GM18508 (cell line): ENCODE measurements around the gene FAM174C.

Experiments used
- ATAC-seq: cut with Tn5 transposase; IDR thresholded peaks from one replicate; pipeline ENCODE4 v1.9.1; 2021; ENCODE audit warnings: moderate number of reproducible peaks; ENCODE audit not compliant: insufficient read depth, unreplicated experiment

The FAM174C gene

GRCh38 chr19:1271528-1272422 is 3.6 kb upstream of the FAM174C start:
- no peak for ATAC-seq

DNA sequence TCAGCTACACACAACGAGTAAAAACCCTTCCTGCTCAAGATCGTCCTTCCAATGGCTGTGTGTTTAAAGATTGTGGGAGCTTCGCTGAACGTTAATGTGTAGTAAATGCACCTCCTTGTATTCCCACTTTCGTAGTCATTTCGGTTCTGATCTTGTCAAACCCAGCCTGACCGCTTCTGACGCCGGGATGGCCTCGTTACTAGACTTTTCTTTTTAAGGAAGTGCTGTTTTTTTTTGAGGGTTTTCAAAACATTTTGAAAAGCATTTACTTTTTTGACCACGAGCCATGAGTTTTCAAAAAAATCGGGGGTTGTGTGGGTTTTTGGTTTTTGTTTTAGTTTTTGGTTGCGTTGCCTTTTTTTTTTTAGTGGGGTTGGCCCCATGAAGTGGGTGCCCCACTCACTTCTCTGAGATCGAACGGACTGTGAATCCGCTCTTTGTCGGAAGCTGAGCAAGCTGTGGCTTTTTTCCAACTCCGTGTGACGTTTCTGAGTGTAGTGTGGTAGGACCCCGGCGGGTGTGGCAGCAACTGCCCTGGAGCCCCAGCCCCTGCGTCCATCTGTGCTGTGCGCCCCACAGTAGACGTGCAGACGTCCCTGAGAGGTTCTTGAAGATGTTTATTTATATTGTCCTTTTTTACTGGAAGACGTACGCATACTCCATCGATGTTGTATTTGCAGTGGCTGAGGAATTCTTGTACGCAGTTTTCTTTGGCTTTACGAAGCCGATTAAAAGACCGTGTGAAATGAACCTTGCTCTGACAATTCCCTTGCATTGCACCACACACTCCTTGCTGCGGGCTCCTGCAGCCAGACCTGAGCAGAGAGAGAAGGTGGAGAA is 2.7 kb upstream of the FAM174C start:
- ATAC-seq: no peak

DNA sequence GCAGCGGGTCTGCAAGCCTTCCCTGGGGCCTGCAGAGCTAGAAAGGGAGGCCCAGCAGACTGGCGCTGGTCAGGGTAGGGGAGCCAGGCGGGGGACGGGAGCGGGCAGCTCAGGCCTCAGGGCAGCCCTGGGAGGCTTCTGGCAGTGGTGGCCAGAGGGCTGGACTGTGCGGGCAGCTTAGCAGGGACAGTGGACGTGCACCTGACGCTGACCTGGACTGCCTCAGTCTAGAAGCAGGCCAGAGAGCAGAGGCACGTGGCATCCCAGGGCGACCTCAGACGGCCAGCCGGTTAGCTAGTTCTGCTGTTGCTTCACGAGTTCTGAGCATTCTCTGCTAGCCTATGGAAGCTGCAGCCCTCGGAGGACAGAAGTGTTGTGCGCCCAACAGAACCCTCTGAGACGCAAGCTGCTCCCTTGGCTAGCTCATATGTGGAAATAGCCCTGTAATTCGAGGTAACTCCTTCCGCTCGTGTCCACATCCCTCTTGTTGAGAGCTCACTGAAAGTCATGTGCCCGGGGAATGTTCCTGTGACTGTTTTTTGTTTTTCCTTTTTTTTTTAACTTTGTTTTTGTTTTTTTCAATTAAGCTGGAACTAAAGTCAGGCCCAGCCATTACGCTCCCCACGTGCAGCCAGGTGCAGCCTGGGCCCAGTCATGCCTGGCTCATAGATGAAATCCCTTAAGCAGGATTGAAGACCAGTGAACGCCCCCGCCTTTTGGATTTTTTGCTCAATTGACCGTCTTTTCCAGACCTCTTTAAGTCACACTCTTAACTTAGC is 1.9 kb upstream of the FAM174C start:
- no peak for ATAC-seq

- no peak for ATAC-seq
Measured at GRCh38 chr19:1274081-1274851, 1.1 kb upstream of the FAM174C start.

- no peak for ATAC-seq
Measured at GRCh38 chr19:1274852-1275259, 474 bp upstream of the FAM174C start.

DNA sequence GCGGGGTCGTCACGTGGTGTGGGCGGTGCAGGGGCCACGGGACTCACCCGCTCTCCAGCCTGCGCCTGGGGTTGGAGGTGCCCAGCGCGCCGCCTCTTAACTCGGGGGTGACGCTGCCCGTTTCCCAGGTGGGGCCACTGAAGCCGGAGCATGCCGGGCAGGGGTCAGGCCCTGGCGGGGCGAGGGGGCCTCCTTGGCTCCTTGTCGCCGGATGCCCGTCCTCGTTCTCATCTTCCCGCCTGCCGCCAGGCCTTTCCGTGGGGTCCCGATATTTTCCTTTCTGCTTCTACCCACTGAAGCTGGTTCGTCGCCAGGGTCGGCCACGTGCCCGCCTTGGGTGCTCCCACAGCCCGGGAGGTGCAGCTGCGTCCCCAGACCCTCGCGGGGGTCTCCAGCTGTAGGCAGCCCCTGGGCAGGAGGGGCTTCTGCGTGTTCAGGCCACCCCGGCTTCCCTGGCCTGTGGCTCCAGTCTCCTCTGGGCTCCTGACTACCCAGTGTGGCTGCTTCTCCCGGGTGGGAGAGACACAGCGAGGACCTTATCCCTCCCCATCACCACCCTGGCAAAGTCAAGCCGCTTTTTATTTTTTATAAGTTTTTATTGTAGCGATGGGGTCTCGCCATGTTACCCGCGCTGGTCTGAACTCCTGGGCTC is 772 bp downstream of the FAM174C start:
- no peak for ATAC-seq

DNA sequence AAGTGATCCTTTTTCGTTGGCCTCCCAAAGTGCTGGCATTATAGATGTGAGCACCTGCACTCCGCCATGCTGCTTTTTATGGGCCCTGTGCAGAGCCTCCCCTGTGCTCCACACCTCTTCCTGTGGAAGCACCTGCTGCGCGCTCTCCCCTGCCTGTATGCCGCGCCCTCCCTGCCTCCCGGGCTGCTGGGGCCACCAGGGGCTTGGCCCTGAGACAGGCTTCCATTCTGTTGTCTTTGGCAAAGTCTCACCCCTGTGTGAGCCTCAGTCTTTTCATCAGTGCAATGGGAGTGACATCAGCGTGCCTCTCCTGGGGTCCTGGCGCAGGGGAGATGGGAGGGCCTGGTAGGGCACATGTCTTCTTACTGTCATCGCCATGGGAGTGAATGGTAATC is 1.3 kb downstream of the FAM174C start:
- ATAC-seq: no peak

- no peak for ATAC-seq
Measured at GRCh38 chr19:1277061-1277460, 1.7 kb downstream of the FAM174C start.

GRCh38 chr19:1278074-1278473 is 2.7 kb downstream of the FAM174C start:
- no peak for ATAC-seq

GRCh38 chr19:1278713-1279660 is 3.7 kb downstream of the FAM174C start:
- ATAC-seq: no peak

DNA sequence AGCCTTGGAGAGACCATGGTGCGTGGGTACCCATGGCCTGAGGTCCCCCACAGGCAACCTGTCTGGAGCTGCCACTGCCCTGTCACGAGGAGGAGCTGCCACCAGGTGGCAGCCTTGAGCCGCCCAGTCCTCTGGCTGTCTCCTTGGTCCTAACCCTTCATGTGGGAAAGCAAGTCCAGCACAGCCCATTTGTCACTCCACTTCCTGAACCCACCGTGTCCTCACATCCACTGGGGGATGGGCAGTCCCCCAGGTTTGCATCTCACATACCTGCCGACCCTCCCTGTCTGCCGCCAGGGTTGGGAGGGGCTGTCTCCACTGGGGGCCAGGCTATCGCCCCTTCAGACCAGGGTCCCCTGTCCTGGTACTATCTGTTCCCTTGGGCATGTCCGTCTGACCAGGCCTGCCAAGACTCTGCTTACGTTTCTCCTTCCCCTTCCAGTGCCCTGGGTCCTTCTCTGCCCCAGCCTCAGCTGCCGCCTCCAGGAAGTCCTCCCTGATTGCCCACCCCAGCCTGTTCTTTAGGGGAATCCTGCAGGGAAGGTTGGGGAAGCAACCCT is 4.5 kb downstream of the FAM174C start:
- ATAC-seq: no peak

- ATAC-seq: no peak
Measured at GRCh38 chr19:1280636-1281568, 5.6 kb downstream of the FAM174C start.

- ATAC-seq: no peak
Measured at GRCh38 chr19:1281569-1282287, 6.4 kb downstream of the FAM174C start.

GRCh38 chr19:1282588-1283206 is 7.4 kb downstream of the FAM174C start:
- no peak for ATAC-seq

DNA sequence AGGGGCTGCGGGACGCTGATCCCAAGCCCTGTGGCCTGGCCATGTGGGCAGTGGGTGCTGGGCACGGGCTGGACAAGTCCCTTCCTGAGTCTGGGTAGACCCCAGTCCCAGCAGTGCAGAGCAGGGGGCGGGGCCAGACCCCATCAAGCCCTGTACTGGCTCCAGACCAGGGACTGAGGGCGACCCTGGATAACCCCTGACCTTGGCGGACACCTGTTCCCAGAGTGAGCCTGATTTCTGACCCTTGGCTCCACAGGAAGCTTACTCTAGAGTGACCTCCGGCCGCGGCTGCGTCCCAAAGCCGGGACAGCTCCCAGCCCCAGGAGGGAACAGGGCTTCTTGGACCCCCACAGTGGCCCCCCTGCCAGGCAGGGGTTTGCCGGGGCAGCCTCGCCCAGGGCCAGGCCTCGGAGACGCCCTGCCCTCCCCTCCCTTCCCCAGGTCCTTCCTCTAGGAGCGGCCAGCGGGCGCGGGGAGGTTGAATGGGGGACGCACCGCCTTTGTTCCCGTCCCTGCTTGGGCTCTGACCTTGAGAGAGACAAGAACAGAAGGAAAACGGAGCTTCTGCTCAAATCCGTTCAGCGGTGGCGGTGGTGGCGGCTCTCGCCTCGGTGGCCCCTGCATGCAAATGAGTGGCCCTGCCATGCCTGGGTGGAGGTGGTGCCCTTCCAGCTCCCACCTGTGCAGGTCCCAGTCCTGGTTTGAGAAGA is 8.0 kb downstream of the FAM174C start:
- no peak for ATAC-seq
